ENCODE results near the gene LIX1L.

The LIX1L gene

DNA sequence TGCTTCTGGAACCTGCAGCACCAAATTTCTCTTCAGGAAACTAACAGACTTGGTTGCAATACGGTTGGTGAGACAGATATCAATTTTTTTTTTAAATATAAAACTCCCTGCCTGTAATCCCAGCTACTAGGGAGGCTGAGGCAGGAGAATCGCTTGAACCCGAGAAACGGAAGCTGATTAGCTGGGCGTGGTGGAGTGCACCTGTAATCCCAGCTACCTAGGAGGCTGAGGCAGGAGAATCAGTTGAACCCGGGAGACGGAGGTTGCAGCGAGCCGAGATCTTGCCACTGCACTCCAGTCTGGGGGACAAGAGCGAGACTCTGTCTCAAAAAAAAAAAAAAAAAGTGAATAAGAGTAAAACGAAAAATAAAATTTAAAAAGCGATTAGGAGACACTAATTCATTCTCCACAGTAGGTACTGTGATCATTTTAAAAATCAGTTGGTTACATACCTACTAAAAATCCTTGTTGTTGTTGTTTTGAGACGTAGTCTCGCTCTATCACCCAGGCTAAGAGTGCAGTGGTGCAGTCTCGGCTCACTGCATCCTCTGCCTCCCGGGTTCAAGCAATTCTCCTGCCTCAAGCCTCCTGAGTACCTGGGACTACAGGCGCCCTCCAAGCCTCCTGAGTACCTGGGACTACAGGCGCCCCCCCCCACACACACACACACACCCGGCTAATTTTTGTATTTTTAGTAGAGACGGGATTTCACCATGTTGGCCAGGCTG lies 29.7 kb downstream of the LIX1L start:
- Histone ChIP-seq H3K9ac (ENCODE audit: low read depth, low read length, poor library complexity, severe bottlenecking) (peak overlapping the region; percentile 100), H3K4me3 (ENCODE audit: low read length, poor library complexity, severe bottlenecking) (peak overlapping the region; percentile 99), H3K36me3 (ENCODE audit: insufficient read depth, low read length) (peaks cover 6% of the 10 kb centered on the region; the same call in 1 of the 2 replicates), H3K79me2 (ENCODE audit: insufficient read depth, low read length) (peaks cover 31% of the 10 kb centered on the region), H2AFZ (ENCODE audit: low read length) (peak overlapping the region; percentile 73), H3K4me2 (ENCODE audit: low read depth, low read length, poor library complexity, severe bottlenecking) (peak overlapping the region; percentile 83), H3K9me3 (ENCODE audit: insufficient read depth, low read depth, low read length) (no peaks in the 10 kb centered on the region), H3K9me2 (replicated peaks; ENCODE audit: low read depth, low read length) (no peaks in the 10 kb centered on the region), H3F3A (ENCODE audit: low read depth) (0 out of 2 replicates have a peak, but pooled peaks cover 3% of the 10 kb centered on the region), H4K20me1 (ENCODE audit: insufficient read depth, low read length, poor library complexity, severe bottlenecking) (peaks cover 14% of the 10 kb centered on the region), H3K4me1 (ENCODE audit: insufficient read depth, low read length, poor library complexity, severe bottlenecking) (peaks cover 18% of the 10 kb centered on the region), H3K27me3 (ENCODE audit: insufficient read depth, low read length, poor library complexity, severe bottlenecking) (no peaks in the 10 kb centered on the region)
- no peak for TF ChIP-seq EZH2phosphoT487 (IDR thresholded peaks at IDR 0.05; ENCODE audit: borderline replicate concordance)
- TF ChIP-seq, protein P1, sequence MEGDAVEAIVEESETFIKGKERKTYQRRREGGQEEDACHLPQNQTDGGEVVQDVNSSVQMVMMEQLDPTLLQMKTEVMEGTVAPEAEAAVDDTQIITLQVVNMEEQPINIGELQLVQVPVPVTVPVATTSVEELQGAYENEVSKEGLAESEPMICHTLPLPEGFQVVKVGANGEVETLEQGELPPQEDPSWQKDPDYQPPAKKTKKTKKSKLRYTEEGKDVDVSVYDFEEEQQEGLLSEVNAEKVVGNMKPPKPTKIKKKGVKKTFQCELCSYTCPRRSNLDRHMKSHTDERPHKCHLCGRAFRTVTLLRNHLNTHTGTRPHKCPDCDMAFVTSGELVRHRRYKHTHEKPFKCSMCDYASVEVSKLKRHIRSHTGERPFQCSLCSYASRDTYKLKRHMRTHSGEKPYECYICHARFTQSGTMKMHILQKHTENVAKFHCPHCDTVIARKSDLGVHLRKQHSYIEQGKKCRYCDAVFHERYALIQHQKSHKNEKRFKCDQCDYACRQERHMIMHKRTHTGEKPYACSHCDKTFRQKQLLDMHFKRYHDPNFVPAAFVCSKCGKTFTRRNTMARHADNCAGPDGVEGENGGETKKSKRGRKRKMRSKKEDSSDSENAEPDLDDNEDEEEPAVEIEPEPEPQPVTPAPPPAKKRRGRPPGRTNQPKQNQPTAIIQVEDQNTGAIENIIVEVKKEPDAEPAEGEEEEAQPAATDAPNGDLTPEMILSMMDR (conservative IDR thresholded peaks at IDR 0.05; ENCODE audit: low read length), result no peak

DNA sequence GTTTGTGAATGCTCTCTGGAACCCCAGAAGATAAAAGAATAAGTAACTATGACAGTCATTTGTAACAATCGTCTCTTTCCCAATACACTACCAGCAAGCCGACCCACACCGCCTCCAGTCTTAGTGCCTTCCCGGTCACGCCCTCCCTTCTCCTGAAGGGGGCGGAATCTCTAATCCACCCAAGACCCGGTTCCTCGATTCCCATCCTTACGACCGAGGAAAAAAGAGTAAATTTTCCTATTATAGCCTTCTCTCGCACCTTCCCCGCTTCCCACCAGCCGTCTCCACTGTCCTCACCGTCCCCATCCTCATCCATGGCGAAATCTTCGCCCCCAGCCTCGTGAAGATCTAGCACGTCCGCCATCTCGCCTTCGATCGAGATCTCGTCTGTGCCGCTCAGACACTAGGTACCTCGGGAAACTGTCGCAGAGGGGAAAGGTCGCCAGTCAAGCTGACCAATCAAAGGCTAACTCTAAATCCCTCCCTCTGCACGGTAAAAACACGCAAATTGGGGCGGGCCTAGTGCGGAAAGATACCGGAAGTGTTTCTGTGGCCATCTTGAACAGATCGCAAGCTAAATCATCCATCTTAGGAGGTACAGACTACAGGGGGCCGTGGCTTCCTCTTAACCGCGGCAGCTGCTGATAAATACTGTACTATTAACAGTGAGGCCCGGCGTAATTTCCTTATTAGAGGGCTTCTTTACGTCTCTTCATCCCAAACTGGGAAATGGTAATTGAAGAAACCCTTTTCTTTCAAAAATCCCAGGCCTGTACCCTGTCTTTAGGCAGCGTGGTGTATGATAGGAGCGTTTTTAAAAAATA lies 30.5 kb downstream of the LIX1L start, which contains the start of gene RBM8A:
TSS of gene RBM8A (minus strand) at position 422 of the 824 bp plus-strand sequence. CDS start at position 364, 58 bp downstream.
- H2AFZ ChIP-seq (ENCODE audit: low read length), result peak within 1 kb of the TSS; percentile 73
- H3K27me3 ChIP-seq (ENCODE audit: insufficient read depth, low read length, poor library complexity, severe bottlenecking), result no peaks in the 10 kb centered on the region
- H3F3A ChIP-seq (ENCODE audit: low read depth), result 0 out of 2 replicates have a peak, but pooled peaks cover 4% of the 10 kb centered on the region
- peaks cover 14% of the 10 kb centered on the region for H4K20me1 ChIP-seq (ENCODE audit: insufficient read depth, low read length, poor library complexity, severe bottlenecking)
- no peak for TF ChIP-seq EZH2phosphoT487 (IDR thresholded peaks at IDR 0.05; ENCODE audit: borderline replicate concordance)
- TF ChIP-seq, protein P1 (conservative IDR thresholded peaks at IDR 0.05; ENCODE audit: low read length), result peak; percentile 76
- H3K9ac ChIP-seq (ENCODE audit: low read depth, low read length, poor library complexity, severe bottlenecking), result peak within 1 kb of the TSS; percentile 100
- peaks cover 6% of the 10 kb centered on the region; the same call in 1 of the 2 replicates for H3K36me3 ChIP-seq (ENCODE audit: insufficient read depth, low read length)
- H3K4me2 ChIP-seq (ENCODE audit: low read depth, low read length, poor library complexity, severe bottlenecking), result peak within 1 kb of the TSS; percentile 94
- no peaks in the 10 kb centered on the region for H3K9me2 ChIP-seq (replicated peaks; ENCODE audit: low read depth, low read length)
- H3K9me3 ChIP-seq (ENCODE audit: insufficient read depth, low read depth, low read length), result no peaks in the 10 kb centered on the region
- peaks cover 18% of the 10 kb centered on the region for H3K4me1 ChIP-seq (ENCODE audit: insufficient read depth, low read length, poor library complexity, severe bottlenecking)
- H3K4me3 ChIP-seq (ENCODE audit: low read length, poor library complexity, severe bottlenecking), result peak within 1 kb of the TSS; percentile 99
- H3K79me2 ChIP-seq (ENCODE audit: insufficient read depth, low read length), result peaks cover 31% of the 10 kb centered on the region

DNA sequence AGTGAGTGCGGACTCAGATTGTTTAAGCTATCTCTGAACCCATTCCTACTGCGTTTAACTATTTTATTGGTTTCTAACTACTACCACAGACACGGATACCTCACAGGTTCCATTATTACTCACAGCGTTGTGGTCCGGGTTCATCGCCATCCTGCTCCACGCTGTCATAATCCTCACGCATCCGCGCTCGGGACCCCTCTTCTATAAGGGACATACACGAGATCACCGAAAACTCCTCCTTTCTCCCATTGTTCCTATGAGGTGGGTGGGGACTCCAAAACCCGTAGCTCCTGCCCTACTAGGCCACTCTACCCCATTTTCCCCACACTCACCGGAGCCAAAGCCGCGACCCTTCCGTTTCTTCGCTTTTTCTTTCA lies 31.1 kb downstream of the LIX1L start:
- Histone ChIP-seq H3K27me3 (ENCODE audit: insufficient read depth, low read length, poor library complexity, severe bottlenecking) (no peaks in the 10 kb centered on the region), H3K9me2 (replicated peaks; ENCODE audit: low read depth, low read length) (no peaks in the 10 kb centered on the region), H3K4me2 (ENCODE audit: low read depth, low read length, poor library complexity, severe bottlenecking) (peak overlapping the region; percentile 94), H2AFZ (ENCODE audit: low read length) (no peak overlapping the region), H3K4me1 (ENCODE audit: insufficient read depth, low read length, poor library complexity, severe bottlenecking) (peaks cover 18% of the 10 kb centered on the region), H3F3A (ENCODE audit: low read depth) (0 out of 2 replicates have a peak, but pooled peaks cover 5% of the 10 kb centered on the region), H3K9me3 (ENCODE audit: insufficient read depth, low read depth, low read length) (no peaks in the 10 kb centered on the region), H3K9ac (ENCODE audit: low read depth, low read length, poor library complexity, severe bottlenecking) (peak overlapping the region; percentile 100), H3K36me3 (ENCODE audit: insufficient read depth, low read length) (peaks cover 6% of the 10 kb centered on the region; the same call in 1 of the 2 replicates), H4K20me1 (ENCODE audit: insufficient read depth, low read length, poor library complexity, severe bottlenecking) (peaks cover 14% of the 10 kb centered on the region), H3K79me2 (ENCODE audit: insufficient read depth, low read length) (peaks cover 31% of the 10 kb centered on the region), H3K4me3 (ENCODE audit: low read length, poor library complexity, severe bottlenecking) (peak overlapping the region; percentile 99)
- TF ChIP-seq EZH2phosphoT487 (IDR thresholded peaks at IDR 0.05; ENCODE audit: borderline replicate concordance), result no peak
- TF ChIP-seq, protein P1 (conservative IDR thresholded peaks at IDR 0.05; ENCODE audit: low read length), result no peak

All from Loucy (cell line).